Measurements from ENCODE around the gene PLCH1.

- TF ChIP-seq ARNT (IDR thresholded peaks at IDR 0.05) (no peak), FOXM1 (IDR thresholded peaks at IDR 0.05; ENCODE audit: borderline replicate concordance) (no peak), BHLHE40 (IDR thresholded peaks at IDR 0.05; ENCODE audit: borderline replicate concordance) (no peak), FOXA1 (IDR thresholded peaks at IDR 0.05) (no peak), SP1 (IDR thresholded peaks at IDR 0.05) (no peak), HDGF (IDR thresholded peaks at IDR 0.05; ENCODE audit: borderline replicate concordance) (no peak), NFRKB (IDR thresholded peaks at IDR 0.05) (no peak), SUZ12 (IDR thresholded peaks at IDR 0.05) (no peak)
These were observed 242.2 kb downstream of the PLCH1 start for GRCh38 chr3:155502630-155503029.
